GM19452 (cell line): Measurements from ENCODE around the gene IGSF22.

ENCODE experiments used
- ATAC-seq: cut with Tn5 transposase; IDR thresholded peaks from one replicate; pipeline ENCODE4 v1.9.1; 2021; ENCODE audit not compliant: unreplicated experiment

The IGSF22 gene

DNA sequence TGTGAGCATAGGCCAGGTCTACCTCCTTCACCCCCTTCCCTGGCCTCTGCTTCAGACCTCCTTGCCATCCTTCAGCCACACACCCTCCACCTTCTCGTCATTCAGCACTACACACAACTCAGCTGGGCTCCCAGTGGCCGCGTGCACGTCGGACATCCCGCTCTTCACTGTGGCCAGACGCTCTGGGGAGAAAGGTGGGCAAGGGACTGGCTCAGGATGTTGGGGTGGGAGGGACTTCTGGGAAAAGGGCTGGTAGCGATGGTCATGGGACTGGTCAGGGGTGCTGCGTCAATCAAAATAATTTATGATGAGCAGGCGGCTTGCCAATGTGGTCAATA is 11.6 kb downstream of the IGSF22 start:
- ATAC-seq = no peak

DNA sequence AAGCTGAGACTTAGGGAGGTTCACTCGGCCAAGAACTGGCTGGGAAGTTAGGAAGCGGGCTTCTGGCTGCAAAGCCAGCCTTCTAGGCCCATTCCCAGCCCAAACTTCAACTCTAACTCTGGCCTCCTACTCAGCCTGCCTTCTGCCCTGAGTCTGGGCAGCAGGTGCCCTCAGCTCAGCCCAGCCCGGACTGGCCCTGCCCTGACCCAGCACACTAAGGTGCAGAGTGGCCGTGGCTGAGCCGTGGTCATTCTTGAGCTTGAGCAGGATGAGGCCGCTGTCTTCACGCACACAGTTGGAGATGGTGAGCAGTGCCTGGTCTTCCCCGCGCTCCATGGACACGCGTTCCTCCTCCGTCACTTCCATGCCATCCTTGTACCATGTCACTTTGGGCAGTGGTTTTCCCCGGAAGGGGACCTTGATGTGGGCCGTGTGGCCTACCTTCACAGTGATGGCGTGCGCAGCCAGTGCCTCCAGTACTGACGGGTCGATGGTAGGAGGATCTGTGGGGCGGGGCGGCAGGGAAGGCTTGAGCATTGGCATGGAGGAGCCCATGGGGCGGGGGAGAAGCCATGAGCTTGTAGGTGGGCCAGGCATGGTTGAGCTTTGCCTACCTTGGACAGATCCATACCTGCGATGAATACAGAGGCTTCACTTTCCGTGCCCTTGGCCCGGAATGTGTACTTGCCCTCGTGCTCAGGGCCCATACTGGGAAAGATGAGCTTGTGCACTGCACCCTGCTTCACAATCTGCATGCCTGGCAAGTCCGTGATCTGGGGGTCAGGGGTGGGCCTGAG is 12.1 kb downstream of the IGSF22 start:
- no peak for ATAC-seq

DNA sequence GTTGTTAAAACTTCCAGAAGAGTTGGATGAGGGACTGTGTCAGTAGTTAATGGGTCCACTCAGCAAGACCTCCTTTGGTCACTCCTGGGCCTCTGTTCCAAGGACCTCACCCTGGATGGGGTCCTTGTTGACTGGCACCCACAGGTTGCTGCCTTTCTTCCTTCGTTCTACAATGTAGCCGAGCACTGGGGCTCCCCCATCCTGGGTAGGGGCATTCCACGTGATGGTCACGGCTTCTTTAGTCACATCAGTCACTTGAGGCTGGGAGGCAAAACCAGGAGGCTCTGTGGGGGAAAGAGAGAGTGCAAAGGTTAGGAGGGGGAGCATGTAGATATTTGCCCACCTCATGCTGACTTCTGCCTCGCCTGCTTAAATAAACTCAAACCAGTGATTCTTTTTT is 15.4 kb downstream of the IGSF22 start:
- ATAC-seq = no peak

DNA sequence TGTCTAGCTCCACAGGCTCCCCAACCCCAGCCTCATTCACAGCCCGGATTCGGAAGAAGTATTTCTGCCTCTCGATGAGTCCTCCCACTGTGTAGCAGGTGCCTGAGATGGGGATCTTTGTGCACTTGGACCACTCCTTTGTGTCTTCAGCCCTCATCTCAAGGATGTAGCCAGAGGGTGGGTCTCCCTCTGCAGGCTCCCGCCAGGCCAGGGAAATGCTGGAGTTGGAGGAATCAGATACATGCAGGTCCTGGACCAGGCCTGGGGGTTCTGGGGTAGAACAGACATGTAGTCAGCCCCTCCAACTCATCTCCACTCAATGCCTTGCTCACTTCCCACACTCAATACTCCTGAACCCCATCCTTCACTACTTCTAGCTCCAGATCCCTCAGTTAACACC is 16.6 kb downstream of the IGSF22 start:
- ATAC-seq = no peak

DNA sequence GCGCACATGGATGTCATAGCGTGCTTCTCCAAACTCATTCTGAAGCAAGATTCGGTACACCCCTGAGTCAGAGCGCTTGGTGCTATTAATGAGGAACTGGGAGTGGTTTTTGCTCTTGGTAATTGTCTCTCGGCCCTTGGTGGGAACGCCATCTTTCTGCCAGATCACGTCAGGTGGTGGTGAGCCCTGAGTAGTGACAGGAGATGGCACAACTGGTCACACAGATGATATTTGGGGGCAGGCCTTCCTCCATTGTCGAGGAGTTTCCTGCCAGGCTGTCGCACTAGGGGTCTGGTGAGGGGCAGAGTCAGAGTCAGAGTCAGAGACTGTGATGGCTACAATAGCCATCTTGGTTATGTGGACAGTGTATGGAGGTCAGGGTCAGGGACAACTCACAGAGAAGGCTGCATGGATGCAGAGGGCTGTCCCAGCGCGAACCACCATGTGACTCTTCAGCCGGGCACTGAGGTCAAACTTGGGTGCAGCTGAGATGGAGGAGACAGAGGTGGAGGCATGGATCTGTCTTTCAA is 18.1 kb downstream of the IGSF22 start:
- ATAC-seq = no peak

DNA sequence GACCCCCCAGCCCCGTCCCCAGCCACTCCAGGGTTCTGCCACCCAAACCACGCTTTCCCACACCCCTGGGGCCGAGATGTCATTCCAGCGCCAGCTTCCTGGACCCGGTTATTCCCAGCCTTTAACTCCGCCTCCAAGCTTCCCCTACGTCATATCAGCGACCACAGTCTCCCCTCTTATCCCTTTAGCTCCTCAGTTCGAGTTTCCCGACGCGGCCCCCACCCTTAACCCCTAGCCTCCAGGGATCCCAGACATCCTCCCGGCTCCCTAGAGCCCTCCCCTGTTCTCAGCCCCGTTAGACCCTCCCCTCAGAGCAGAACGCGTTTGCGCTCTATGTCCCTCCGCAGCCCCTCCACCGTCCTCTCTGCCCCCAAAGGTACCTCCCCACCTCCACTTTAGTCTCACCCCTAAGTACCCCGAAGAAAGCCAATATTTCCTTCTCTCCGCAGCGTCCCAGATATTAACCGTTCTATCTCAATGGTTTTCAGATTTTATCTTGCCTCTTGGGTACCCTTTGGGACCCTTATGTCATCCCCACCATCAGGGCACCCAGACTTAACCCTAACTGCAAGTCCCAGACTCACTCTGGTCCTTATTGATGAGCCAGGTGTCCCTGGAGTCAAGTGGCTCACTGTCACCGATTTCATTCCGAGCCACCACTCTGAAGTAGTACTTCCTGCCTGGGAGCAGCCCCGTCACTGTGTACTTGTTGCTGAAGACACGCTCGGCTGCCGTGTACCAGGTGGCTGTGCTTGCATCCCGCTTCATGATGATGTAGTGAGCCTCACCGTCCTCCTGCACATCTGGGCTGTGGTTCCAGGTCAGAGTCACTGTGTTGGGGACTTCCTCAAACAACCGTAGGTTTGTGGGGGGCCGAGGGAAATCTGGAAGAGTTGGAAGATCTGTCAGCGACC is 19.4 kb downstream of the IGSF22 start:
- no peak for ATAC-seq

DNA sequence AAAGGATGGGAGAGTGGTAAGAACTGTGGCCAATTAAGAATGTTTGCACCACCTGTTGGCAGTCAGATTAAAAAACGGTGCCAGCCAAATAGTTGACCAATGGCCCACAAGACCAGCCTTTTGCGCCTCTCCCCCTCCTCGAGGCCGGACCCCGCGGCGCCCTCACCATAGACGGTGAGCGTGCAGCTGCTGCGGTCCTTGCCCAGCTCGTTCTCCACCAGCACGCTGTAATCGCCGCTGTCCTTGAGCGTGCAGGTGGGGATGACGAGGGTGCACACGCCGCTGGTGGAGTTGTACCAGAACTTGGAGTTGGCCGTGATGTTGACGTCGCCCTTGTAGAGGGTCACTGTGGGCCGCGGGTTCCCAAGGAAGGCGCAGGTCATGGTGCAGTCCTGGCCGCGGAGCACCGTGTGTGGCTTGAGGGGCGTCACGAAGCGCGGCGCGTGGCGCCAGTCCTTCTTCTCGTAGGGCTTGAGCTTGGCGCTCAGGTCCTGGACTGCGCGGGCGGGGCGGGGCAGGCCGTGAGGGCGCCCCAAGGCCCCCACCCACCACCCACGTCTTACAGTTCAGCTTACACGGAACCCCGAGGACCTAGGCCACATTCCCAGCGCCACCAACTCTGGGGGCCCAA is 20.2 kb downstream of the IGSF22 start:
- no peak for ATAC-seq

DNA sequence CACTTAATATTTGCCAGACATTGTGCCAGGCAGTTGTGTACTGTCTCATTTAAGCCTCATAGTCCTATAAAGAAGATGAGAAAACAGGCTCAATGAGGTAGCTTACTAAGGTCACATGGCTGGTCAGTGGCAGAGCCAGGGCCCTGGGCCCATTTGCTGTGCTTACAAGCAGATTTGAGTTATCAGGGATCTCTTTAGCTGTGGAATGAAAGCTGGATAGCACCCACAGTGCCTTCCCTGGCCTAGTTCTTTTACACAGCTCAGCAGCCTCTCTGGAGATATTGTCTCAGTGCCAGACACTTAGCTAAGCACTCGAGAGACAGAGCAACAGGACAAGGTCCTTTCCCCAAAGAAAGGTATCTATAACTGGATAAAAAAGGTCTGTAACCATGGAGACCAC is 21.3 kb downstream of the IGSF22 start:
- no peak for ATAC-seq

DNA sequence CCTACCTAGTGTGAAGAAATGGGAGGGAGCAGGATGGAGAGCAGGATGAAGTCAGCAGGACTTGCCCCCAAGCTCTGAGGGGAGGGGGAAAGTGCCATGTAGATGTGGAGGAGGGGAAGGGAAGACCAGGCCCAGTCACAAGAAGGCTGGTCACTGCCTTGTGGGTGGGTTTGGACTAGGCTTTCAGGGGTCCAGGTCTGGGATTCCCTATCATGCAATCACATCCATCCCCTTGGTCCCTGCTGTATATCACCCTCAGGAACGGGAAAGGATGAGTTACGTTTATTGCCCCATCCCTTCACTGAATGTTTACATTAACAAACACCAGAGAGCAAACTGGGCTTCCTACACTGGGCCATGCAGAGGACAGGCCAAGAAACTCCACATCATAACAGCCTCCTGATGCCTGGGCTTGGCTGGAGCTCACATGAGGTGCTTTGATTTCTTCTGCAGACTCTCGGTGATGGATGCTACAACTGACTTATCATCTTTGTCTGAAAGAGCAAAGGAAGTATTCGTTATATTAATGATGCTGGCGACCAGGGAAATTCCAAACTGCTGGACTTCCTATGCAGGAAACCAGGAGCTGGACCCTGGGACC is 21.8 kb downstream of the IGSF22 start:
- no peak for ATAC-seq

DNA sequence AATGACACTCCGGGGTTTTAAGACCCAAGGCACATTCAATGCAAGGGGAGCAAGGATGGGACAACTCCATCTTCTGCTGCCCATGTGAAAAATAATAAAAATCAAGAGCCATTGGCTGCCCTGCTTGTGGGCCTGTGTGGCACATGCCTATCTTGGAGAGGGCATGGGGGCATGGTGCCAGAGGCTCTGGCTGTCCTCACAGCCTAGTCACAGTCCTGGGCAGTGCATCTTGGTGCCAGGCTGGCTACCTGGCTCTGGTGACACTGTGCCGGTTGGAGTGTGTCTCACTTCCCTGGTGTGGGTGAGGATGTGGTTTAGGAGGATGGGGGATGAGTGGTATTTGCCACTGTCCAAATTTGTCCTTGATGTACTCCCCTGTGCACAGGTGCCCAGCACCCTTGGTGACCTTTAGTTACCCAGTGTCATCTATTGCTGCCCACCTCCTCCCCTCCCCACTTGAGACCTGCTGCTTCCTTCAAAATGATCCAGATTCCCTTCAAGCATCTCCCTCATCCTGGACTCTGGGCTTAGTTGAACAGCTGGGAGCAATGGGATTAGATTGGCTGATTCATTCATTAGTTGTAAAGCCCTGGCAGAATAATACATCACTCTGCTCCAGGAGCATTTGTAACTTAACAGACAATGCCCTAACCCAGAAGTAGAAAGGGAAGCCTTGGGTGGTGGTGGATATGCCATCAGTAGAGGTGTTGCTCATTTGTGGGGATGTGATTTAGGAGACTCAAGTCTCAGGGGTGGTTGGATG is 22.8 kb downstream of the IGSF22 start:
- ATAC-seq = no peak

DNA sequence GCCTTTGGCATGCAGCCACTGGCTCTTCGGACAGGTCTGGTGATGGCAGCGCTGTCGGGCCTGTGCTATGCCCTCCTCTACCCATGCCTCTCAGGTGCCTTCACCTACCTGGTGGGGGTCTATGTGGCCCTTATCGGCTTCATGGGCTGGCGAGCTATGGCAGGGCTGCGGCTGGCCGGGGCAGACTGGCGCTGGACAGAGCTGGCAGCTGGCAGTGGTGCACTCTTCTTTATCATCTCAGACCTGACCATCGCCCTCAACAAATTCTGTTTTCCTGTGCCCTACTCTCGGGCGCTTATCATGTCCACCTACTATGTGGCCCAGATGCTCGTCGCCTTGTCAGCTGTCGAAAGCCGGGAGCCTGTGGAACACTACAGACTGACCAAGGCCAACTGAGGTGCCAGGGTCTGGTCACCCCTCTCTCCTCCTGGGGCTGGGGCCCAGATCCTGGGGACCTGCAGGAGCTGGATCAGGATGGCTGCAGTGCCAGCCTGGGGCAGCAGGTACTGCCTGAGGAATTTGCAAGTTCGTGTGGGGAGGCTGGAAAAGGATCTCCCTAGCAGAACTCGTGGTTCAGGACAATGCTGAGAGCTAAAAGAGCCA is 24.3 kb downstream of the IGSF22 start:
- ATAC-seq = no peak

DNA sequence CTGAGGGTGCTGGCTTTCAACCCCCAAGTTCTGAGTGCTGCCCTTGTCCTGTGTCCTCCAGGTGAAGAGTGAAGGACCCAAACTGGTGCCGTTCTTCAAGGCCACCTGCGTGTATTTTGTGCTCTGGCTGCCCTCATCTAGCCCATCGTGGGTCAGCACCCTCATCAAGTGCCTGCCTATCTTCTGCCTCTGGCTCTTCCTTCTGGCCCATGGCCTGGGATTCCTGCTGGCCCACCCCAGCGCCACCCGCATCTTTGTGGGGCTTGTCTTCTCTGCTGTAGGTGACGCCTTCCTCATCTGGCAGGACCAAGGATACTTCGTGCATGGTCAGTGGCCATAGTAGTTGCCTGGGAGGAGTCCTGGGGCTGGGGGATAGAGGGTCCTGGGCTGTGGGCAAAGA is 25.1 kb downstream of the IGSF22 start:
- no peak for ATAC-seq

DNA sequence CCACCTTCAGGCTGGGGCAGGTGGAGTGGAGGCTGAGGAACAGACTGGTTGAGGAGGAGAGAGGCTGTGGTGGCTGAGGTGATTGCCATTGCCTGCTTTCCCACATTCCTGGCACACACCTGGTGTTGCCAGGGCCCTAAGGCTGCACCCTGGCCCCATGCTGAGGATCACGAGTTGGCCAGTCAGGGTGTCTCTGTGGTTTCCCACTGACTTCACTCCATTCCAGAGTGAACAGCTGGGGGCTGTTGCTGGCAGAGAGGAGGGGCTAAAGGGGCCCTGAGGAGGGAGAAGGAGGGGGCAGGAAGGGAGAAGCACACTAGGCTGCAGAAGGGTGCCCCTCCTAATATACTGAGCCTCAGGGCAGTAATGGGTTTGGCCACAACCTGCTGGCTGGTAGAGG is 25.6 kb downstream of the IGSF22 start:
- ATAC-seq = no peak

DNA sequence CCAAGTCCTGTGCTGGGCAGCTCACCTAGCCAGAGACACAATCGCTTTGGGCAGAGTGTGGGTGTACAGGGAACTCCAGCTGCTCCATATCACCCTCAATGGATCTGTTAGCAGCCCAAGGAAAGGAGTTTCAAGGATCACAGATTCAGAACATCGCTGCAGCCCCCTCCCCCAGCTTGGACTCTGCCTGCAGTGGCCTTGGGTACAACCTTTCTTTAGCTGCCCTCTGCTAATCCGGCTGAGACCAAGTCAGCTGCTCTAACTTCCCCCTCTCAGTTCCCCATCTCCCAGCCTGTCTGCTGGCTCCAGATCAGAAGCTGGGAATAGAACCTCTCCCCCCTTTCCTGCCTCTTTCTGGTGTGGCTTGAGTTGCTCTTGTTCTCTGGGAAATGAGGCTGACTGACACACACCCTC is 26.1 kb downstream of the IGSF22 start:
- ATAC-seq = no peak

DNA sequence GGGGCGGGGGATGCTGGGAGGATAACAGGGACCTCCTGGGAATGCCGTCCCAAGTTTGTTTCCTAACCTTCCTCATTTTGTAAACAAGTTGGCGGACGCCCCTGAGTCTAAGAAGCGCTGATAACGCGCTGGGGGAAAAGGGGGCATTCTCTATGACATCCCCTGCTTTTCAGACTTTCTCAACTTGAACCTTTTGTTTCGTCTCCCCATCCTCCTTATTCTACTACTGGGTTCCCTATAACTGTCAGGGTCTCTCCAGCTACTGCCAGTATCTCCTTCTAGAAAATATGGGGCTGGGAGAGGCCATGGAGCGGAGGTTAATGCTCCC is 26.8 kb downstream of the IGSF22 start:
- no peak for ATAC-seq

DNA sequence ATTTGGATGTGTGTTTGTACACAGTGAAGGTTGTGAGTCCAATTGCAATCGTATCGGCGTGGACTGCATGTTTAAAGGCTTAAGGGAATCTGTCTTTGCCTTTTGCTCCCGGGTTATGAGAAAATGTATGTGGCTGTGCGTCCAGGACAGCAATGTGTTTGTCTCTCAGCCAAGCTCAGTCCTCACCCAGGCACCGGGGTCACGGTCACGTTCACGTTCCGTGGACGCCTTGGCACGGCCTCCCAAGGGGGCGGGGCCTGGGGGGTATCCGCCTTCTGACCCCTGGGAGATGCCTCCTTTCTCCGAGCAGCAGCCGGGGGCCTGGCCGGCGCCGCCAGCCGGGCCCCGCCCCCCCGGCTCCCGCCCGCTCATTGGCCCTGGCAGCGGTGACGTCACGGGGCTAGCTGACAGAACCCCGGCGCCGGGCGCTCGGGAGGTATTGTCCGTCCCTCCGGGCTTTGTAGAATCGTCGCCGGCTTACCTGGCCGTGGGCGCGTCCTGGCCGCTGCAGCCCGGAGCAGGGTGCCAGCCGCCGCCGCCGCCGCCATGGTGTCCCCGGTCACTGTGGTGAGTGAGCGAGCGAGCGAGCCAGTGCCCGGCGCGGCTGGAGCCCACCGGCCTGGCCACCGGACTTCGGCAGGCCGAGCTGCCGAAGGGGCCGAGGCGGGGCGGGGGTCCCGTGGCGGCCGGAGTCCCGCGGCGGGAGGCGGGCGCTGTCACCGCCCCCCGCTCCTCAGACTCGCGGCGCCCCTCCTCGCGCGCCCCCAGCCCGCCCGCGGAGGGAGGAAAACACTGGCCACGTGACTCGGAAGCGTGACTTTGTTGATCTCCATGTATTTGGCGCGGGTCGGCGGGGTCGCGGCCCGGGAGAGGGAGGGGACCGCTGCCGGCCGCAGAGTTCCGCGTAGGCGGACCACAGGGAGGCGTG is 27.4 kb downstream of the IGSF22 start, which contains the start of gene TMEM86A:
TSS of gene TMEM86A (plus strand) at position 439 of the 928 bp plus-strand sequence. CDS start at position 547, 108 bp downstream.
- peak; percentile 92 for ATAC-seq

DNA sequence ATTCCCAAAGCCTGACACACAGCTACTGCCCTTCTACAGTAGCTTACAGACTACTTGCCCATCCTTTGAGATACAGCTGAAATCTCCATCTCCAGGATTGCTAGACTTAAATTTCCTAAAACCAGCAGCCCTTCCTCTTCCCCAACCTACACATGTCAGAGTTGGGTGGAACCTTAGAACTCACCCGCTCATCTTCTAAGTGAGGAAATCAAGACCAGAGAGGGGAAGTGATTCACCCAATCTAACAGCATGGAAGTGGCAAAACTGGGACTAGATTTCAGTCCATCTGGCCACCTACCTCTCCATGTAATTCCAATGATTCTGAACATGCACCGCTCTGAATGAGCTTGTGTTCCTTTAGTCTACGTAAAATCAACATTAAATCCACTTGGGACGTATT is 28.4 kb downstream of the IGSF22 start:
- no peak for ATAC-seq

DNA sequence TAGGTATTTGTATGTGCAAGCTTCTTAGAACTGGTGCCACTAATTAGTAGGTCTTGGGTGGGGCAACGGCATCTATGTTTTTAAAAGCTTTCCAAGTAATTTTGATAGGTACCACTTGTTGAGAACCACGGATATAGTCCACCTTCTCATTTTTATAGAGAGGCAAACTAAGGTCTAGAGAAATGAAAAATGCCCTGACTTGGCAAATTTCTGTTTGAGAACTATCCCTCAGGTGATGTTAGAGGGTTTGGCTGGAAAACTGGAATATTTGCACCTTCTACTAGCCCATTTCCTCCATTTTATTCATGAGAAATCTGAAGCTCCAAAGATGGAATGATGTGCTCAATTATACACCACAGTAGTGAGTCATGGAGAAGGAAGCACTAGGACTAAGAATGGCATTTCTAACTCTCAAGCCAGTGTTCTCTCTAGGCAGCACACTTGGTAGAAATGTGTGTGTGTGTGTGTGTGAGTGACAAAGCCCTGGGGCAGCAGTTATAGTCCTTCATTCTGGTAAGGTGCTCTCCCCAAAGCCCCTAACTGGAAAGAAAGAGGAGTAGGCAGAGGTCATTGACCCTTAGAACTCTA is 29.3 kb downstream of the IGSF22 start:
- ATAC-seq = no peak
